Smooth muscle cell (in vitro differentiated cells): Measurements from ENCODE around the gene ITGA1. TPM values are rescaled to one million over a fixed set of nuclear protein-coding genes. Genes with fewer than 3 reads are reported as not detected.

Source experiments
- DNase-seq: peaks from one replicate; lab custom pipeline; 2025; ENCODE audit not compliant: unreplicated experiment; lab: John Stamatoyannopoulos, UW
- H2AFZ ChIP-seq: fragments of 200-600 bp; sonication (generic); 2 replicates; pipeline ENCODE4 v1.6.0; 2016; ENCODE audit warnings: antibody characterized with exemption, low read depth, mild to moderate bottlenecking
- H3F3A ChIP-seq: fragments of 200-600 bp; sonication (generic); 2 replicates; pipeline ENCODE4 v1.6.0; 2017; ENCODE audit warnings: antibody characterized with exemption, low read depth
- H3K27ac ChIP-seq: fragments of 200-600 bp; sonication (generic); 2 replicates; pipeline ENCODE4 v1.5.1; 2016; ENCODE audit warnings: low read depth, mild to moderate bottlenecking
- H3K27me3 ChIP-seq: fragments of 200-600 bp; sonication (generic); 2 replicates; pipeline ENCODE4 v1.6.1; 2016; ENCODE audit warnings: low read depth, mild to moderate bottlenecking
- H3K36me3 ChIP-seq: fragments of 200-600 bp; sonication (generic); 2 replicates; pipeline ENCODE4 v1.5.1; 2016; ENCODE audit warnings: low read depth
- H3K4me1 ChIP-seq: fragments of 200-600 bp; sonication (generic); 2 replicates; pipeline ENCODE4 v1.5.1; 2016; ENCODE audit warnings: low read depth
- H3K4me2 ChIP-seq: fragments of 200-600 bp; sonication (generic); 2 replicates; pipeline ENCODE4 v1.6.0; 2016; ENCODE audit warnings: mild to moderate bottlenecking
- H3K4me3 ChIP-seq: fragments of 200-600 bp; sonication (generic); 2 replicates; pipeline ENCODE4 v1.5.1; 2016; ENCODE audit warnings: mild to moderate bottlenecking
- H3K79me2 ChIP-seq: fragments of 200-600 bp; sonication (generic); 2 replicates; pipeline ENCODE4 v1.6.0; 2016; ENCODE audit warnings: low read depth, mild to moderate bottlenecking
- H3K9ac ChIP-seq: fragments of 200-600 bp; sonication (generic); 2 replicates; pipeline ENCODE4 v1.6.0; 2016; ENCODE audit warnings: low read depth
- H3K9me3 ChIP-seq: fragments of 200-600 bp; sonication (generic); replicated peaks from 2 replicates; pipeline ENCODE4 v1.5.1; 2016; ENCODE audit warnings: low read depth
- H4K20me1 ChIP-seq: fragments of 200-600 bp; sonication (generic); 2 replicates; pipeline ENCODE4 v1.6.0; 2016; ENCODE audit warnings: low read depth
- WGBS: methylation state at CpG from one replicate; pipeline ENCODE4 v1.1.7; 2016; ENCODE audit warnings: low lambda C conversion rate; 5-methylcytosine and 5-hydroxymethylcytosine counted together
- polyA plus RNA-seq: library from polyadenylated mRNA; unstranded; fragments of >200 nt; fragmentation: Nextera tagmentation; extraction: Ambion mirVana; gene quantifications from 2 replicates; pipeline ENCODE4 v1.2.1, GENCODE V29; 2016
- total RNA-seq: library from RNA; depleted of rRNA; stranded (reverse); fragments of >200 nt; gene quantifications from 2 replicates; pipeline ENCODE4 v1.2.3, GENCODE V29; 2014
- TF ChIP-seq, protein P1 (sequence below): fragments of 200-600 bp; sonication (generic); IDR thresholded peaks from 2 replicates; pipeline ENCODE4 v1.5.1; 2017; ENCODE audit warnings: borderline replicate concordance, mild to moderate bottlenecking, antibody characterized with exemption; ENCODE audit not compliant: insufficient read depth, poor library complexity, severe bottlenecking

The ITGA1 gene
- total and polyA plus RNA-seq, 2 experiments from 2014 or later, result 85.2 to 250 TPM

DNA sequence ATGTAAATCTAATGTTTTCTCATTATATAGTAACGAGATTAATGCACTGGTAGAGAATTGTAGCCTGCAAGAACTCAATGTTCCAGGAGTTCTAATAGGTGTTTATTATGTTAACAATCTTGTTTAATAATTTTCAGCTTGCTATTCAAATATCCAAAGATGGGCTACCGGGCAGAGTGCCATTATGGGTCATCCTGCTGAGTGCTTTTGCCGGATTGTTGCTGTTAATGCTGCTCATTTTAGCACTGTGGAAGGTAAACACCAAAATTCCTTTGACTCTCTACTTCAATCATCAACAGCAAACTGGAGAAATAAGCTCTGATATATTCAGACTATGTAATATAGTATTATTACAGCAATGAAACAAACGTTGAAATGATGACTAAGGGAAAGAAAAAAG is 159.5 kb downstream of the ITGA1 start:
- Histone ChIP-seq H3K9me3 (no peaks in the 10 kb centered on the region), H3K27me3 (no peaks in the 10 kb centered on the region), H3K27ac (peak overlapping the region; percentile 93), H3K9ac (no peak overlapping the region), H3K4me3 (no peak overlapping the region), H4K20me1 (peaks cover 4% of the 10 kb centered on the region), H2AFZ (no peak overlapping the region), H3K36me3 (no peaks in the 10 kb centered on the region), H3F3A (peaks cover 11% of the 10 kb centered on the region), H3K4me2 (peak overlapping the region; percentile 40), H3K4me1 (peaks cover 13% of the 10 kb centered on the region), H3K79me2 (peaks cover under 1% of the 10 kb centered on the region)
- TF ChIP-seq, protein P1, sequence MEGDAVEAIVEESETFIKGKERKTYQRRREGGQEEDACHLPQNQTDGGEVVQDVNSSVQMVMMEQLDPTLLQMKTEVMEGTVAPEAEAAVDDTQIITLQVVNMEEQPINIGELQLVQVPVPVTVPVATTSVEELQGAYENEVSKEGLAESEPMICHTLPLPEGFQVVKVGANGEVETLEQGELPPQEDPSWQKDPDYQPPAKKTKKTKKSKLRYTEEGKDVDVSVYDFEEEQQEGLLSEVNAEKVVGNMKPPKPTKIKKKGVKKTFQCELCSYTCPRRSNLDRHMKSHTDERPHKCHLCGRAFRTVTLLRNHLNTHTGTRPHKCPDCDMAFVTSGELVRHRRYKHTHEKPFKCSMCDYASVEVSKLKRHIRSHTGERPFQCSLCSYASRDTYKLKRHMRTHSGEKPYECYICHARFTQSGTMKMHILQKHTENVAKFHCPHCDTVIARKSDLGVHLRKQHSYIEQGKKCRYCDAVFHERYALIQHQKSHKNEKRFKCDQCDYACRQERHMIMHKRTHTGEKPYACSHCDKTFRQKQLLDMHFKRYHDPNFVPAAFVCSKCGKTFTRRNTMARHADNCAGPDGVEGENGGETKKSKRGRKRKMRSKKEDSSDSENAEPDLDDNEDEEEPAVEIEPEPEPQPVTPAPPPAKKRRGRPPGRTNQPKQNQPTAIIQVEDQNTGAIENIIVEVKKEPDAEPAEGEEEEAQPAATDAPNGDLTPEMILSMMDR, result no peak
- no peak for DNase-seq
- WGBS, result 70% methylated on average over 4 of the region's 4 CpGs

DNA sequence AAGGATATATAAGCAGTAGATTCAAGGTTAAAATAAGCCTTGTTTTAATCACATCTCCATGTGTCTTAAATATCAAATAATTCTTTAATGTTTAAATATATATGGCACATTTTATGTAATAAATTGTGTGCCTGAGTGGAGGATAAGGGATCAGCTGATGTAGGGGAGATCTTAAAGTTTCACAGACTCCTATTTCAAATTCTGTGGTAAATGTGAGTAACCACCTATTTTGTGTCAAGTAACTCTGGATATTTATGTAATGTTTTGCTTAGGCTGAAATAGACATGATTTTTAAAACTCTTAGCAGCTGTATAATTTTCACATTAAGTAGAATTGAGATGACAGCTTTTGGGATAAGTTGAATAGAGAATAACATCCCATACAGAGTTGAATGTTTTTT is 160.1 kb downstream of the ITGA1 start:
- Histone ChIP-seq H4K20me1 (peaks cover 3% of the 10 kb centered on the region), H3F3A (peaks cover 11% of the 10 kb centered on the region), H3K27me3 (no peaks in the 10 kb centered on the region), H3K27ac (peak overlapping the region; percentile 93), H3K9me3 (no peaks in the 10 kb centered on the region), H3K36me3 (no peaks in the 10 kb centered on the region), H3K4me3 (no peak overlapping the region), H3K4me1 (peaks cover 13% of the 10 kb centered on the region), H3K4me2 (peak overlapping the region; percentile 40), H2AFZ (no peak overlapping the region), H3K79me2 (no peaks in the 10 kb centered on the region), H3K9ac (peak overlapping the region; percentile 31)
- TF ChIP-seq, protein P1, result no peak
- DNase-seq, result no peak

DNA sequence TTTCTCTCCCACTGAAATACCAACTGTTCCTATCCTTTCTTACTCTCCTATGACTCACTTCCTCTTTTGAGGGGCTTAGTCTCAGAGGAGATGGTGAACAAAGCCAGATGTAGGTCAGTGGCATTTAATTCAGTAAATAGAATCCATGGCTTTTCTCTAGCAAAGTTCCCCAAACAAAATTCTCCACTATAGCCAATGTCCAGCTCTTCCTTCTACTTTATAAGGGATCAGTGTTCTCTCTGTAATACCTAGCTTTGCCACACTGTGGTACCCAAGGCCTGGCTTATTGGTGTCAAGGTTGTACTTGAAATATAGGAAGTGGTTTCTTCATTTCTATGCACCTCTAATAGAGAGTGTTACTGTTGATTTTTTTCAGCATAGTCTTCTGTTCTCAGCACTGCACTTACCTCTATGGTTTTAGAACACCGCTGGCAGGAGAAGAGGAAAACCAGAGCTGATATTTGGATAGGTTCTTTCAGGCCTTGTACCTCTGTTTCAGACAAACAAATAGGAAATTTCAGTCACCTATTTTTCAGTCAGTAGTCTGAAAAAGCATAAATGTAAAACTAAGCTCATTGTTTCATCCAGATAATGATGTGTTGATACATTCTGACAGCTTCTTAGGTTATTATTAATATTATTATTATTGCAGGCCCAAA is 160.8 kb downstream of the ITGA1 start:
- Histone ChIP-seq H3K27ac (peak overlapping the region; percentile 93), H3K27me3 (no peaks in the 10 kb centered on the region), H3K4me3 (no peak overlapping the region), H4K20me1 (no peaks in the 10 kb centered on the region), H3K4me2 (peak overlapping the region; percentile 40), H3K36me3 (no peaks in the 10 kb centered on the region), H3F3A (peaks cover 11% of the 10 kb centered on the region), H3K9ac (peak overlapping the region; percentile 21), H3K9me3 (no peaks in the 10 kb centered on the region), H2AFZ (no peak overlapping the region), H3K4me1 (peaks cover 13% of the 10 kb centered on the region), H3K79me2 (no peaks in the 10 kb centered on the region)
- WGBS, result 12% methylated on average over 1 of the region's 1 CpG
- TF ChIP-seq, protein P1, result peak; percentile 72
- no peak for DNase-seq

DNA sequence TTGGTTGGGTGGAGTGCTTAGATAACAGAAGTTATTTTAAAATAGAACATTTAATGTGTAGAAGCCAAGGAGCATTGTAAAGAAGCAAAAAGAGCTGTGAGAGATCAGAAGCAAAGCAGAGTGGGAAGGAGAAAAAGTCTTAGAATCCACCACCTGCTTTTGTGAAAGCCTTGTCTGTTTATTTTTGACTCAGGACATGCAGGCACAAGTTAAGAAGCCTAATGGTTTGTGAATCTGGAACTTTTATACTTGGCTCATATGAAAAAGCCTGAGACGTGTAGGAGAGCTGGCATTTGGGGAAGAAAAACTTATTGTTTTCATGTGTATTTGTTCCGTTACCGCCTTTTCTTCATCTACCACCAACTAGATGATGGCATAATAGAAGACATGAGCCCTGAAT is 163.0 kb downstream of the ITGA1 start:
- Histone ChIP-seq H3K4me3 (no peak overlapping the region), H3K36me3 (no peaks in the 10 kb centered on the region), H2AFZ (no peak overlapping the region), H3K27me3 (no peaks in the 10 kb centered on the region), H3K4me1 (peaks cover 13% of the 10 kb centered on the region), H3F3A (peaks cover 14% of the 10 kb centered on the region), H3K9ac (no peak overlapping the region), H4K20me1 (no peaks in the 10 kb centered on the region), H3K4me2 (no peak overlapping the region), H3K27ac (no peak overlapping the region), H3K9me3 (no peaks in the 10 kb centered on the region), H3K79me2 (no peaks in the 10 kb centered on the region)
- WGBS, result 85% methylated on average over 3 of the region's 3 CpGs
- TF ChIP-seq, protein P1, result no peak
- no peak for DNase-seq
